ENCODE results near the gene GBP3.
"Not testable (repeated sequence)": the region's sequence is repeated elsewhere in the genome, so short reads cannot be mapped to it uniquely, and the experiment has no call there.

The GBP3 gene

GRCh38 chr1:88983791-88984559, 38.7 kb downstream of the GBP3 start:
- Histone ChIP-seq H3K36me3 (ENCODE audit: control insufficient read depth, insufficient read depth, low read length) (peaks cover 3% of the 10 kb centered on the region), H3K27me3 (replicated peaks; ENCODE audit: control insufficient read depth, insufficient read depth, low read length) (no peaks in the 10 kb centered on the region), H3K4me3 (replicated peaks; ENCODE audit: low read depth, low read length) (no peak overlapping the region; the same call in 1 of the 2 replicates)
- peak; percentile 45 for DNase-seq (ENCODE audit: extremely low read depth, insufficient read length)
- peak; percentile 48 for TF ChIP-seq CTCF (IDR thresholded peaks at IDR 0.05; ENCODE audit: insufficient read depth, low read length, poor library complexity, severe bottlenecking)

- DNase-seq (ENCODE audit: extremely low read depth, insufficient read length): no peak
- TF ChIP-seq CTCF (IDR thresholded peaks at IDR 0.05; ENCODE audit: insufficient read depth, low read length, poor library complexity, severe bottlenecking): no peak
- H3K36me3 ChIP-seq (ENCODE audit: control insufficient read depth, insufficient read depth, low read length): peaks cover 3% of the 10 kb centered on the region
- H3K4me3 ChIP-seq (replicated peaks; ENCODE audit: low read depth, low read length): no peak overlapping the region
- no peaks in the 10 kb centered on the region for H3K27me3 ChIP-seq (replicated peaks; ENCODE audit: control insufficient read depth, insufficient read depth, low read length)
Observed at GRCh38 chr1:88982055-88982454, 40.6 kb downstream of the GBP3 start.

GRCh38 chr1:88981506-88981905, 41.2 kb downstream of the GBP3 start:
- not testable (repeated sequence) for H3K27me3 ChIP-seq (replicated peaks; ENCODE audit: control insufficient read depth, insufficient read depth, low read length); H3K36me3 ChIP-seq (ENCODE audit: control insufficient read depth, insufficient read depth, low read length)

GRCh38 chr1:88980870-88981269, 41.8 kb downstream of the GBP3 start:
- no peaks in the 10 kb centered on the region for H3K27me3 ChIP-seq (replicated peaks; ENCODE audit: control insufficient read depth, insufficient read depth, low read length)
- peaks cover 3% of the 10 kb centered on the region for H3K36me3 ChIP-seq (ENCODE audit: control insufficient read depth, insufficient read depth, low read length)
- H3K4me3 ChIP-seq (replicated peaks; ENCODE audit: low read depth, low read length): no peak overlapping the region
- no peak for DNase-seq (ENCODE audit: extremely low read depth, insufficient read length)
- TF ChIP-seq CTCF (IDR thresholded peaks at IDR 0.05; ENCODE audit: insufficient read depth, low read length, poor library complexity, severe bottlenecking): no peak

More at GRCh38 chr1:88981506-88981905, 41.2 kb downstream of the GBP3 start:
- not testable (repeated sequence) for DNase-seq (ENCODE audit: extremely low read depth, insufficient read length); H3K4me3 ChIP-seq (replicated peaks; ENCODE audit: low read depth, low read length)

- no peak for DNase-seq (ENCODE audit: extremely low read depth, insufficient read length)
- TF ChIP-seq CTCF (IDR thresholded peaks at IDR 0.05; ENCODE audit: insufficient read depth, low read length, poor library complexity, severe bottlenecking): no peak
- Histone ChIP-seq H3K27me3 (replicated peaks; ENCODE audit: control insufficient read depth, insufficient read depth, low read length) (no peaks in the 10 kb centered on the region), H3K36me3 (ENCODE audit: control insufficient read depth, insufficient read depth, low read length) (peaks cover 3% of the 10 kb centered on the region), H3K4me3 (replicated peaks; ENCODE audit: low read depth, low read length) (no peak overlapping the region)
Observed at GRCh38 chr1:88979749-88980116, 42.9 kb downstream of the GBP3 start.

- Histone ChIP-seq H3K4me3 (replicated peaks; ENCODE audit: low read depth, low read length) (no peak overlapping the region), H3K36me3 (ENCODE audit: control insufficient read depth, insufficient read depth, low read length) (peaks cover 3% of the 10 kb centered on the region), H3K27me3 (replicated peaks; ENCODE audit: control insufficient read depth, insufficient read depth, low read length) (no peaks in the 10 kb centered on the region)
- no peak for TF ChIP-seq CTCF (IDR thresholded peaks at IDR 0.05; ENCODE audit: insufficient read depth, low read length, poor library complexity, severe bottlenecking)
- DNase-seq (ENCODE audit: extremely low read depth, insufficient read length): no peak
Observed at GRCh38 chr1:88979054-88979748, 43.5 kb downstream of the GBP3 start.

All from GM06990 (cell line).